RWPE2 (cell line): ENCODE data around the gene HSDL1.

Source experiments
- ATAC-seq: fragments of 200-7000 bp; cut with Tn5 transposase; 3 replicates; pipeline ENCODE4 v1.9.1; 2021; ENCODE audit warnings: low read depth
- DNase-seq: peaks from one replicate; pipeline ENCODE4 v3.0.0-alpha.2; 2020; ENCODE audit warnings: low spot score
- H3K27ac ChIP-seq: fragments of 450-650 bp; 2 replicates; pipeline ENCODE4 v1.5.1; 2017; ENCODE audit warnings: mild to moderate bottlenecking; ENCODE audit not compliant: poor library complexity, severe bottlenecking
- H3K27me3 ChIP-seq: fragments of 250-450 bp; sonication (Bioruptor Pico); 2 replicates; pipeline ENCODE4 v1.5.1; 2021; ENCODE audit warnings: mild to moderate bottlenecking, moderate library complexity; ENCODE audit not compliant: insufficient read depth, poor library complexity, severe bottlenecking
- H3K36me3 ChIP-seq: fragments of 250-450 bp; sonication (Bioruptor Pico); 2 replicates; pipeline ENCODE4 v1.5.1; 2020; ENCODE audit warnings: low read depth, mild to moderate bottlenecking, moderate library complexity
- H3K4me1 ChIP-seq: fragments of 250-450 bp; sonication (Bioruptor Pico); 2 replicates; pipeline ENCODE4 v1.5.1; 2021; ENCODE audit warnings: mild to moderate bottlenecking, moderate library complexity; ENCODE audit not compliant: insufficient read depth, poor library complexity, severe bottlenecking
- H3K4me3 ChIP-seq: fragments of 250-450 bp; sonication (Bioruptor Pico); 2 replicates; pipeline ENCODE4 v1.5.1; 2021; ENCODE audit warnings: mild to moderate bottlenecking, moderate library complexity; ENCODE audit not compliant: severe bottlenecking
- H3K9me3 ChIP-seq: fragments of 250-450 bp; sonication (Bioruptor Pico); 2 replicates; pipeline ENCODE4 v1.5.1; 2021; ENCODE audit warnings: mild to moderate bottlenecking, moderate library complexity; ENCODE audit not compliant: severe bottlenecking
- TF ChIP-seq, protein P1 (sequence below): fragments of 450-650 bp; IDR thresholded peaks from one replicate; pipeline ENCODE4 v1.5.1; 2017; ENCODE audit warnings: mild to moderate bottlenecking, moderate library complexity; ENCODE audit not compliant: poor library complexity, severe bottlenecking

Gene HSDL1

DNA sequence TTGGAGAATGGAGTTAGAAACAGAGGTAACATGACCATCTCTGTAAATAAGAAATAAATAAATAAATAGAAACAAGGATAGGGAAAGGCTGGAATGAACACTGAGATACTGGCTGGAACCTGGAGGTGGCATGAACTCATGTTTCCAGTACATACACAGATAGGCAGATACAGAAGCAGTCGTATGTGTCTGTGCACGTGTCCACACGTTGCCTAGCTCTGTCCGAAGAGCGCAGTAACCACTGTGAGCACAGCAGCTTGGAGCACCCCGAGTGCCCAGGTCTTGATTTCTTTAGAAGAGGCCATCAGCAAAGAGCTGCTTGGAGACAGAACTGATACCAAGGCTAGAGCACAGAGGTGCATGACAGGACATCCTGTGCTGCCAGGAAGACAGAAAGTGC is 65.3 kb downstream of the HSDL1 start:
- H3K36me3 ChIP-seq: peaks cover 83% of the 10 kb centered on the region
- DNase-seq: no peak
- H3K27ac ChIP-seq: no peak overlapping the region
- TF ChIP-seq, protein P1, sequence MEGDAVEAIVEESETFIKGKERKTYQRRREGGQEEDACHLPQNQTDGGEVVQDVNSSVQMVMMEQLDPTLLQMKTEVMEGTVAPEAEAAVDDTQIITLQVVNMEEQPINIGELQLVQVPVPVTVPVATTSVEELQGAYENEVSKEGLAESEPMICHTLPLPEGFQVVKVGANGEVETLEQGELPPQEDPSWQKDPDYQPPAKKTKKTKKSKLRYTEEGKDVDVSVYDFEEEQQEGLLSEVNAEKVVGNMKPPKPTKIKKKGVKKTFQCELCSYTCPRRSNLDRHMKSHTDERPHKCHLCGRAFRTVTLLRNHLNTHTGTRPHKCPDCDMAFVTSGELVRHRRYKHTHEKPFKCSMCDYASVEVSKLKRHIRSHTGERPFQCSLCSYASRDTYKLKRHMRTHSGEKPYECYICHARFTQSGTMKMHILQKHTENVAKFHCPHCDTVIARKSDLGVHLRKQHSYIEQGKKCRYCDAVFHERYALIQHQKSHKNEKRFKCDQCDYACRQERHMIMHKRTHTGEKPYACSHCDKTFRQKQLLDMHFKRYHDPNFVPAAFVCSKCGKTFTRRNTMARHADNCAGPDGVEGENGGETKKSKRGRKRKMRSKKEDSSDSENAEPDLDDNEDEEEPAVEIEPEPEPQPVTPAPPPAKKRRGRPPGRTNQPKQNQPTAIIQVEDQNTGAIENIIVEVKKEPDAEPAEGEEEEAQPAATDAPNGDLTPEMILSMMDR: no peak
- no peak overlapping the region for H3K4me3 ChIP-seq
- no peaks in the 10 kb centered on the region for H3K27me3 ChIP-seq
- H3K4me1 ChIP-seq: no peaks in the 10 kb centered on the region
- no peak for ATAC-seq
- H3K9me3 ChIP-seq: no peaks in the 10 kb centered on the region

DNA sequence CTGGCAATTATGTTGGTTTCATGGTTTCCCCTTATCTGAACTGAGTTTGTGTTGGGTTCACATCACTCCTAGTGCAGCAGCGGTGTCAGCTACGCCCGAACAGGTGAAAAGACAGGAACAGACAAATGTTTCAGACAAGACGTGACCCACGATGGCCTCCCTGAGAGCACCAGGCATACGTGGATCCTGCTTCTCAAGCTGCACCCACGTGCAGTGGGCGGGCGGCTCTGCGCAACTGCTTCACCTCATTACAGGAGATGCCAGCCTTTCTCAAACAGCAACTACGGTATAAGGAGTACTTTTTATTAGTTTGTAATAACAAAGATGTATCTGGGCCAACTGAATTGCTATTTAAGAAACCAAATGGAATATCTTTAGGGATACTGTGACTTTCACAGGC is 69.6 kb downstream of the HSDL1 start:
- H3K4me1 ChIP-seq: peaks cover 8% of the 10 kb centered on the region
- peaks cover 82% of the 10 kb centered on the region for H3K36me3 ChIP-seq
- H3K9me3 ChIP-seq: no peaks in the 10 kb centered on the region
- H3K27ac ChIP-seq: no peak overlapping the region
- ATAC-seq: no peak
- TF ChIP-seq, protein P1: no peak
- no peaks in the 10 kb centered on the region for H3K27me3 ChIP-seq
- DNase-seq: no peak
- no peak overlapping the region for H3K4me3 ChIP-seq

GRCh38 chr16:84074721-84075120 is 70.3 kb downstream of the HSDL1 start:
- H3K36me3 ChIP-seq: peaks cover 84% of the 10 kb centered on the region
- TF ChIP-seq, protein P1: no peak

More at GRCh38 chr16:84074721-84075120, 70.3 kb downstream of the HSDL1 start:
- H3K27ac ChIP-seq: no peak overlapping the region
- ATAC-seq (no peak), DNase-seq (no peak)
- H3K4me3 ChIP-seq: no peak overlapping the region
- peaks cover 8% of the 10 kb centered on the region for H3K4me1 ChIP-seq
- no peaks in the 10 kb centered on the region for H3K27me3 ChIP-seq
- H3K9me3 ChIP-seq: no peaks in the 10 kb centered on the region
